ENCODE results near the gene COX15.

Gene COX15

DNA sequence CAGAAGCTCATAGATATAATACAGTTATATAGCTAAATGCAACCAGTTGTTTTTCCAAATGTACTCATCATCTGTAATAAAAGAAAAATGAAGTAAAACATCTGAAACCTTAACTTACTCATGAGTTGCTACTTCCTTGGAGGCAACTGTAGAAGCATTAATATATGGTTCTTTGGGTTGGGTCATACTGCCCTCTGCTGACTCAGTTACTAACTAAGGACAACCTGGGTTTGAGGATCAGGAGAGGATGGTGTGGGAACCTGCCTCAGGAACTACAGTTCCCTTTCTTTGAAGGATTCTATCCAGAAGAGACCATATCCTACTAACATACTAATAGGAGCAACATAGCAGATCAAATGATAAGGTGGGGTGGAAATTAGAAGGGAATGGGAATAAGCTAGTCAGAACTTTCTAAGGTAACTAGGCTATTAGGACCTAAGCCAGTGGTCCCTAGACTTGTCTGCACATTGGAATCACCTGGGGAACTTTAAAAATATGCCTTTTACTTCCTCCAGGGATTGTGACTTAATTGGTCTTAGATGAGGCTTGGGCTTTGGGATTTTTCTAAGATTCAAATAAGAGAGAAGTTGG lies 20.7 kb downstream of the COX15 start:
- CTCF ChIA-PET: interaction anchor here (0.6 to 2.3 kb wide), 20 partner anchors 9 to 814 kb away, joined by 3 to 13 read pairs (median 4); partner anchors contain the start of genes COX15 and CUTC
- Histone ChIP-seq H3K9me3 (ENCODE audit: control insufficient read depth, insufficient read depth, low read depth, low read length) (no peaks in the 10 kb centered on the region), H3K4me3 (ENCODE audit: low read depth, low read length) (no peak overlapping the region), H3K36me3 (ENCODE audit: control insufficient read depth in 2 of 2, insufficient read depth in 1 of 2, low read length in 2 of 2) (peaks cover 35 to 81% of the 10 kb centered on the region in 2 experiments), H3K4me1 (ENCODE audit: control insufficient read depth, insufficient read depth, low read length) (no peaks in the 10 kb centered on the region), H3K27ac (ENCODE audit: extremely low read depth, low read depth, low read length) (no peak overlapping the region)
- POLR2A ChIA-PET: no interaction called here
- TF ChIP-seq, protein P1, sequence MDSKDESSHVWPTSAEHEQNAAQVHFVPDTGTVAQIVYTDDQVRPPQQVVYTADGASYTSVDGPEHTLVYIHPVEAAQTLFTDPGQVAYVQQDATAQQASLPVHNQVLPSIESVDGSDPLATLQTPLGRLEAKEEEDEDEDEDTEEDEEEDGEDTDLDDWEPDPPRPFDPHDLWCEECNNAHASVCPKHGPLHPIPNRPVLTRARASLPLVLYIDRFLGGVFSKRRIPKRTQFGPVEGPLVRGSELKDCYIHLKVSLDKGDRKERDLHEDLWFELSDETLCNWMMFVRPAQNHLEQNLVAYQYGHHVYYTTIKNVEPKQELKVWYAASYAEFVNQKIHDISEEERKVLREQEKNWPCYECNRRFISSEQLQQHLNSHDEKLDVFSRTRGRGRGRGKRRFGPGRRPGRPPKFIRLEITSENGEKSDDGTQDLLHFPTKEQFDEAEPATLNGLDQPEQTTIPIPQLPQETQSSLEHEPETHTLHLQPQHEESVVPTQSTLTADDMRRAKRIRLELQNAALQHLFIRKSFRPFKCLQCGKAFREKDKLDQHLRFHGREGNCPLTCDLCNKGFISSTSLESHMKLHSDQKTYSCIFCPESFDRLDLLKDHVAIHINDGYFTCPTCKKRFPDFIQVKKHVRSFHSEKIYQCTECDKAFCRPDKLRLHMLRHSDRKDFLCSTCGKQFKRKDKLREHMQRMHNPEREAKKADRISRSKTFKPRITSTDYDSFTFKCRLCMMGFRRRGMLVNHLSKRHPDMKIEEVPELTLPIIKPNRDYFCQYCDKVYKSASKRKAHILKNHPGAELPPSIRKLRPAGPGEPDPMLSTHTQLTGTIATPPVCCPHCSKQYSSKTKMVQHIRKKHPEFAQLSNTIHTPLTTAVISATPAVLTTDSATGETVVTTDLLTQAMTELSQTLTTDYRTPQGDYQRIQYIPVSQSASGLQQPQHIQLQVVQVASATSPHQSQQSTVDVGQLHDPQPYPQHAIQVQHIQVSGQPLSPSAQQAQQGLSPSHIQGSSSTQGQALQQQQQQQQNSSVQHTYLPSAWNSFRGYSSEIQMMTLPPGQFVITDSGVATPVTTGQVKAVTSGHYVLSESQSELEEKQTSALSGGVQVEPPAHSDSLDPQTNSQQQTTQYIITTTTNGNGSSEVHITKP (tag by site-specific recombination; IDR thresholded peaks at IDR 0.05): 0 out of 2 replicates have a peak, but pooled peaks have one; percentile 17
- TF ChIP-seq ZNF335 (tag by site-specific recombination; conservative IDR thresholded peaks at IDR 0.05) (no peak), ZNF654 (tag by site-specific recombination; IDR thresholded peaks at IDR 0.05; ENCODE audit: low read depth) (peak; percentile 86), ZNF324 (tag by site-specific recombination; IDR thresholded peaks at IDR 0.05) (no peak), ZNF37A (tag by site-specific recombination; IDR thresholded peaks at IDR 0.05) (no peak)

DNA sequence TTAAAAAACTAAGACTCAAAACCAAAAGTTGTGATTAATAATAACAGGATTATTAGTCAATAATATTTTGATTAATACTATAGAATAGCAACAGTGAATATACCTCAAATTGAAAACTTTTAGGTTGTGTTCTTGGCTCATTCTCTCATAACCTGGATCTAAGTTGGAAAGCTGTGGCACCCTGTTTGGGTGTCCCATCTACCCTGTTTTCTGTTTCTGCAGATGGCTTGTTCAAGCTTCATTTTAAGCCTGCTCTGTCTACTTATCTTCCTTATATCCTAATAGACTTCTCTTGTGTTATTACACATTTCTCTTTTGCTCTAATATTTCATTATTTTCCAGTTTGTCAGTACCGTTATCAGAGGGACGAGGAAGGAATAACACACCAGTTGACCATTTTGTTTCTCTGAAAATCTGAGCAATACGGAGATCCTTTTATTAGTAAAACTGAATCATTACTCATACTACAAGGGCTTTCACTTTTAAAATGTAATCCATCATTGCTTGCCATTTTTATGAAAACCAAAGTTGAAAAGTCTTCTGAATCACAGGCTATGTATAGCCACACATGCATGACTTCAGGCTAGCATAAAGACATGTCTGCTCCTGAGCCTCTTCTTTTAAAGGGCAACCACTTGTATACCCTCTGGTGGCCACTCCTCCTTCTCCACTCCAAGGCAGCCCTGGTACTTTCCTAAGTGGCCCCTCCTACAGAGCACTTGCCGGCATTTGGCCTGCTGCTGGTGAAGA lies 22.3 kb downstream of the COX15 start:
- Histone ChIP-seq H3K36me3 (ENCODE audit: control insufficient read depth in 2 of 2, insufficient read depth in 1 of 2, low read length in 2 of 2) (peaks cover 29 to 81% of the 10 kb centered on the region in 2 experiments), H3K27ac (ENCODE audit: extremely low read depth, low read depth, low read length) (no peak overlapping the region), H3K4me3 (ENCODE audit: low read depth, low read length) (no peak overlapping the region), H3K4me1 (ENCODE audit: control insufficient read depth, insufficient read depth, low read length) (no peaks in the 10 kb centered on the region), H3K9me3 (ENCODE audit: control insufficient read depth, insufficient read depth, low read depth, low read length) (no peaks in the 10 kb centered on the region)
- CTCF ChIA-PET: interaction anchor here (0.6 to 3.1 kb wide), 6 partner anchors 46 to 274 kb away, joined by 3 to 14 read pairs (median 8); no protein-coding TSS in a partner anchor
- 0 out of 2 replicates have a peak, but pooled peaks have one; percentile 18 for TF ChIP-seq SCRT2 (tag by site-specific recombination; IDR thresholded peaks at IDR 0.05)
- TF ChIP-seq ZNF585B (tag by site-specific recombination; IDR thresholded peaks at IDR 0.05): no peak
- POLR2A ChIA-PET: no interaction called here

DNA sequence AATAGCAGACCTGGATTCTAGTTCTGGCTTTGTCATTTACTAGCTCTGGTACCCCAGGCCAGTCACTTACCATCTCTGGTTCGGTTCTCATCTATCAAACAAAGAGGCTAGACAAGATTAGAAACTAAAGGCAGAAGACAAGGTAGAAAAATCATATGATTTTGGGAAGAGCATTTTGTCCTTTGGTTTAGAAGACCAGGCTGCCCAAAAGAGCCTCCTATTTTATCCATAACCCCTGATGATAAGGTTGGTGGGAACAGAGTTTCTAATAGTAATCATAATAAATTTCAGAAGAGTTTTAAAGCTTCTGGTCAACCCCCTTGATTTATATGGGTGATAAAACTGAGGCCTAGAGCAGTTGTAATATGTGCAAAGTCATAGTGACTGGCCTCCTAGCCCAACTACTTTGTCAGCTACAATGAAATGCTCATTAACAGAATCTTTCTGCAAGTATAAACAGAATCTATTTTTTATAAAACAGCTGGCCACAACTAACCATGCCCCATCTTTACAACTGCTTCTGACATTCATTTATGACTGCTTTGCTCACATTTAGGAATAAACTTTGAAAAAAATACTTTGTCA lies 23.4 kb downstream of the COX15 start:
- Histone ChIP-seq H3K4me3 (ENCODE audit: low read depth, low read length) (no peak overlapping the region), H3K27ac (ENCODE audit: extremely low read depth, low read depth, low read length) (no peak overlapping the region), H3K36me3 (ENCODE audit: control insufficient read depth in 2 of 2, insufficient read depth in 1 of 2, low read length in 2 of 2) (peaks cover 19 to 81% of the 10 kb centered on the region in 2 experiments), H3K9me3 (ENCODE audit: control insufficient read depth, insufficient read depth, low read depth, low read length) (no peaks in the 10 kb centered on the region), H3K4me1 (ENCODE audit: control insufficient read depth, insufficient read depth, low read length) (no peaks in the 10 kb centered on the region)
- ChIA-PET POLR2A (no interaction called here), CTCF (interaction anchor here (0.7 to 3.1 kb wide), 4 partner anchors 79 to 273 kb away, joined by 3 to 14 read pairs (median 4); no protein-coding TSS in a partner anchor)
- TF ChIP-seq WT1 (tag by site-specific recombination; IDR thresholded peaks at IDR 0.05) (no peak), ZNF664 (tag by site-specific recombination; IDR thresholded peaks at IDR 0.05) (no peak), ZFP41 (tag by site-specific recombination; IDR thresholded peaks at IDR 0.05; ENCODE audit: borderline replicate concordance) (no peak), KLF1 (tag by site-specific recombination; IDR thresholded peaks at IDR 0.05) (no peak), ZNF184 (tag by site-specific recombination; IDR thresholded peaks at IDR 0.05) (no peak), ZNF10 (tag by site-specific recombination; IDR thresholded peaks at IDR 0.05) (no peak), ZNF239 (tag by site-specific recombination; IDR thresholded peaks at IDR 0.05) (no peak), KLF16 (tag by site-specific recombination; IDR thresholded peaks at IDR 0.05) (no peak), ZNF610 (tag by site-specific recombination; IDR thresholded peaks at IDR 0.05; ENCODE audit: borderline replicate concordance) (no peak)

Measured in HEK293 (cell line).